IPS-15b (cell line): ENCODE data around the gene BRK1.
"Not testable (repeated sequence)": the region's sequence is repeated elsewhere in the genome, so short reads cannot be mapped to it uniquely, and the experiment has no call there.

Experiments used
- H3K27me3 ChIP-seq: one replicate; pipeline ENCODE4 v1.6.1; 2013; ENCODE audit warnings: low read length; ENCODE audit not compliant: control insufficient read depth, insufficient read depth
- H3K36me3 ChIP-seq: one replicate; pipeline ENCODE4 v1.6.1; 2013; ENCODE audit warnings: low read length; ENCODE audit not compliant: control insufficient read depth, insufficient read depth
- H3K4me1 ChIP-seq: one replicate; pipeline ENCODE4 v1.6.1; 2013; ENCODE audit warnings: mild to moderate bottlenecking, low read length; ENCODE audit not compliant: control insufficient read depth, insufficient read depth
- H3K4me3 ChIP-seq: one replicate; pipeline ENCODE4 v1.5.1; 2013; ENCODE audit warnings: low read depth, low read length
- H3K9ac ChIP-seq: one replicate; pipeline ENCODE4 v1.6.1; 2013; ENCODE audit warnings: low read depth, mild to moderate bottlenecking, low read length
- H3K9me3 ChIP-seq: one replicate; pipeline ENCODE4 v1.6.1; 2013; ENCODE audit warnings: mild to moderate bottlenecking, low read length; ENCODE audit not compliant: control insufficient read depth, insufficient read depth

BRK1 gene

GRCh38 chr3:10166213-10166604 is 50.7 kb downstream of the BRK1 start:
- H3K9me3 ChIP-seq = peaks cover 6% of the 10 kb centered on the region
- H3K4me1 ChIP-seq = no peaks in the 10 kb centered on the region
- H3K27me3 ChIP-seq = no peaks in the 10 kb centered on the region
- peaks cover 5% of the 10 kb centered on the region for H3K36me3 ChIP-seq
- H3K4me3 ChIP-seq = no peak overlapping the region
- no peak overlapping the region for H3K9ac ChIP-seq

GRCh38 chr3:10169000-10169496 is 53.6 kb downstream of the BRK1 start:
- Histone ChIP-seq H3K36me3 (peaks cover 5% of the 10 kb centered on the region), H3K4me3 (no peak overlapping the region), H3K4me1 (no peaks in the 10 kb centered on the region), H3K9me3 (peaks cover 6% of the 10 kb centered on the region), H3K27me3 (no peaks in the 10 kb centered on the region), H3K9ac (no peak overlapping the region)

- H3K4me3 ChIP-seq = no peak overlapping the region
- peaks cover 5% of the 10 kb centered on the region for H3K36me3 ChIP-seq
- H3K9me3 ChIP-seq = peaks cover 6% of the 10 kb centered on the region
- H3K4me1 ChIP-seq = no peaks in the 10 kb centered on the region
- H3K27me3 ChIP-seq = no peaks in the 10 kb centered on the region
- H3K9ac ChIP-seq = no peak overlapping the region
Observed at GRCh38 chr3:10170915-10171478, 55.5 kb downstream of the BRK1 start.

- H3K36me3 ChIP-seq = peaks cover 4% of the 10 kb centered on the region
- H3K9ac ChIP-seq = no peak overlapping the region
- no peaks in the 10 kb centered on the region for H3K27me3 ChIP-seq
- no peaks in the 10 kb centered on the region for H3K4me1 ChIP-seq
- peaks cover 6% of the 10 kb centered on the region for H3K9me3 ChIP-seq
- H3K4me3 ChIP-seq = no peak overlapping the region
Observed at GRCh38 chr3:10173095-10173925, 57.8 kb downstream of the BRK1 start.

- Histone ChIP-seq H3K27me3 (no peaks in the 10 kb centered on the region), H3K9me3 (no peaks in the 10 kb centered on the region), H3K4me3 (no peak overlapping the region), H3K9ac (no peak overlapping the region), H3K4me1 (no peaks in the 10 kb centered on the region), H3K36me3 (no peaks in the 10 kb centered on the region)
Observed at GRCh38 chr3:10173926-10174435, 58.5 kb downstream of the BRK1 start.

GRCh38 chr3:10175334-10175733 is 59.9 kb downstream of the BRK1 start:
- not testable (repeated sequence) for H3K4me1 ChIP-seq, H3K36me3 ChIP-seq, H3K9ac ChIP-seq, H3K9me3 ChIP-seq, H3K4me3 ChIP-seq, H3K27me3 ChIP-seq

- H3K4me3 ChIP-seq, H3K9me3 ChIP-seq, H3K4me1 ChIP-seq, H3K27me3 ChIP-seq, H3K9ac ChIP-seq, H3K36me3 ChIP-seq: not testable (repeated sequence)
Observed at GRCh38 chr3:10176150-10176549, 60.7 kb downstream of the BRK1 start.
